A375 (cell line): ENCODE measurements around the gene DCTN2. TPM values are rescaled to one million over a fixed set of nuclear protein-coding genes. Genes with fewer than 3 reads are reported as not detected.

ENCODE experiments used
- small RNA-seq: library from RNA; depleted of rRNA; stranded (forward); fragments of <200 nt; gene quantifications from one replicate; pipeline ENCODE3, GENCODE V24; 2014
- total RNA-seq: library from RNA; depleted of rRNA; stranded (reverse); fragments of >200 nt; shearing (Covaris generic); gene quantifications from 2 replicates; pipeline ENCODE4 v1.2.3, GENCODE V29; 2014; rRNA removed

Gene DCTN2
- total RNA-seq = 75.2 and 76.3 TPM in 2 replicates

DNA sequence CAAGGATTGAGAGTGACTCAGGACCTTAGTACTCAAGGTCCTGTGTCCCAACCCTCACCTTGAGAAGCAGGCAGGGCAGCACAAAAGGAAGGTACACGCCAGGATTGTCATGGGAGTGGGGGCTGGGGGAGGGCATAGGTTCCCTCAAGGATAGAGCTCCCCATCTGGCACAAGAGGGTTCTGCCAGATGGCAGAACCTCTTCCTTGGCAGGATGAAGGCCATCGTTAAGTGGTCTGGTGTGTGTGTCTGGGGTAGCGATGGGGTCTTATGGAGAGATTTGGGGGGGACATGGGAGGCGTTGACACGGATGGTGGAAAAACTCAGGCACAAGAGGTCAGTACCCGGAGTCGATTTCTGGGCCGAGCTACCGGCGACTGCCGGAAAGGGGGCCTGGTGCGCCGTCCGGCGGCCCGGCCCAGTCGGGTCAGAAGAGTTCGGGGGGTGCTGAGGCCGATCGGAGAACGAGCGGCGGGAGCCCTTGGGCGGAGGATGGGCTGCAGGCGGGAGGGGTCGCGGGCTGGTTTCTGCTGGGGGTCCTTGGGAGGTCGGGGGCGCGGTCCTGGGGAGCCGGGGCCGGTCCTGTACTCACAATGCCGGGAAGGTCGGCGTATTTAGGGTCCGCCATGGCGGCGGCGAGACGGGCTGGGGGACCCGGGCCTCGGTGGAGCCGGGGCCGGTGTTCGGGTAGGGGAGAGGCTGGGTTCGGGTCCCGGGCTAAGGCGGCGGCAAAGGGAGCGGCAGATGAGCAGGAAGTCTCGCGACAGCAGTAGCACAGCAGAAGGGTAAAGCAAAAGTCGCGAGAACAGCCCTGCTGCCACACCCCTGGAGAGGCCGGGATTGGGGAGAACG is at the start of gene DCTN2:
TSS of gene DCTN2 (minus strand) at position 755 of the 850 bp plus-strand sequence. CDS start at position 626, 129 bp downstream.

DNA sequence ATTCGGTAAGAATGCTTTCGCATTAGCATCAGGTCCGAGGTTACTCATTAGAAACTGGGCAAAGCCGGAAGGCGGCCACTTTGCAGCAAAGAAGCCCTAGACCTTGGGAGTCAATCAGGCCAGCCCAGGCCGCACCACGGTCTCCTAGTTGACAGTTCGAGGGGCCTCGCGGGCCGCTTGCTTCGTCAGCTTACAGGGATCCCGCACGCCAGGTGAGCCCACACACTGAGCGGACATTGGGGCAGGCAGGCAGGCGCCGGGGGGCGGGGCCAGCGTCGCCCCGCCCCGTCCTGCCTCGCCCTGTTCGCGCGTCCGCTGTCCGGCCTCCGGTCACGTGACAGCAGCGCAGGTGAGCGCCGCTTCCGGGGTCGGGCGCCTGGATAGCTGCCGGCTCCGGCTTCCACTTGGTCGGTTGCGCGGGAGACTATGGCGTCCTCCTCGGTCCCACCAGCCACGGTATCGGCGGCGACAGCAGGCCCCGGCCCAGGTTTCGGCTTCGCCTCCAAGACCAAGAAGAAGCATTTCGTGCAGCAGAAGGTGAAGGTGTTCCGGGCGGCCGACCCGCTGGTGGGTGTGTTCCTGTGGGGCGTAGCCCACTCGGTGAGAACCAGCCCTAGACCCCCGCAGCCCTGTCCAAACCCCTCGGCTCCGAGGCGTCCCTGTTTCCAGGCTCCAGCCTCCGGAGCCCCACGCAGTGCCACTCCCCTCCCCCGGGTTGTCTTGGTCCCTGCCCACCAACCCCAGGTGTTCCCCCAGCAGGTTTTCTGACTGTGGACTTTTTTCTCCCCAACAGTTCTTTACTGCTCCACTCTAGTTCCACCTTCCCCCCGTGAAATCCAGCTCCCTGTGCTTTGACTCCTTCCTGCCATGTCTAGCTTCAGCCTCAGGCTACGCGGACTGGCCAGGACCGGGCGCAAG is 44.1 kb upstream of the DCTN2 start, which contains the start of gene PIP4K2C:
TSS of gene PIP4K2C (plus strand) at position 329 of the 918 bp plus-strand sequence. CDS start at position 427, 98 bp downstream.

DNA sequence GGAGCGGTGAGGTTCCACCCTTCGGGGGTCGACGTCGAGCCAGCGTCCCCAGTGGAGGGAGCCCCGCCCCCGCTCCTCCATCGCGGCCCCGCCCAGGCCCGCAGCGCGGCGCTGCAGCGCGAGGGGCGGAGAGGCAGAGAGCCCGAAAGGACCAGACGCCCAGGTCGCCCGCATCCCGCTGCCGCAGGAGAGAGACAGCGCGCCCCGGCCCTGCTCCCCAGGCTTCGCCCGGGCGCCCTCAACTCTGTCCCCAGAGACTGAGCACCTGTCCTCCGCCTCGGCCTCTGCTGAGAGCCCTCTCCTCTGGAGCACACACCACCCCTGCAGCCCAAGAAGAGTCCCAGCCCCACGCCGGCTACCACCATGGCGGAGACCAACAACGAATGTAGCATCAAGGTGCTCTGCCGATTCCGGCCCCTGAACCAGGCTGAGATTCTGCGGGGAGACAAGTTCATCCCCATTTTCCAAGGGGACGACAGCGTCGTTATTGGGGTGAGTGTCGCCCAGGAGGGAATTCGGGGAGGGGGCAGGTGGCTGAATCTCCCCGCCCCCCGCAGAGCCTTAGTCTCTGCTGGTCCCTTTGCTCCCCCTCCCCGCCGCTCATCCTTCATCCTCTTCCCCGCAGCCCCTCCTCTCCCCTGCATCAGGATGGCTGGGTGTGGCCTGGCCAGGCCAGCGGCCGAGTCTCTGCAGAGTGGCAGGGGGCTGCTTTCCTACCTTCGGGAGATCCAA is 3.1 kb upstream of the DCTN2 start, which contains the start of gene KIF5A:
TSS of gene KIF5A (plus strand) at position 136 of the 732 bp plus-strand sequence. CDS start at position 364, 228 bp downstream.

DNA sequence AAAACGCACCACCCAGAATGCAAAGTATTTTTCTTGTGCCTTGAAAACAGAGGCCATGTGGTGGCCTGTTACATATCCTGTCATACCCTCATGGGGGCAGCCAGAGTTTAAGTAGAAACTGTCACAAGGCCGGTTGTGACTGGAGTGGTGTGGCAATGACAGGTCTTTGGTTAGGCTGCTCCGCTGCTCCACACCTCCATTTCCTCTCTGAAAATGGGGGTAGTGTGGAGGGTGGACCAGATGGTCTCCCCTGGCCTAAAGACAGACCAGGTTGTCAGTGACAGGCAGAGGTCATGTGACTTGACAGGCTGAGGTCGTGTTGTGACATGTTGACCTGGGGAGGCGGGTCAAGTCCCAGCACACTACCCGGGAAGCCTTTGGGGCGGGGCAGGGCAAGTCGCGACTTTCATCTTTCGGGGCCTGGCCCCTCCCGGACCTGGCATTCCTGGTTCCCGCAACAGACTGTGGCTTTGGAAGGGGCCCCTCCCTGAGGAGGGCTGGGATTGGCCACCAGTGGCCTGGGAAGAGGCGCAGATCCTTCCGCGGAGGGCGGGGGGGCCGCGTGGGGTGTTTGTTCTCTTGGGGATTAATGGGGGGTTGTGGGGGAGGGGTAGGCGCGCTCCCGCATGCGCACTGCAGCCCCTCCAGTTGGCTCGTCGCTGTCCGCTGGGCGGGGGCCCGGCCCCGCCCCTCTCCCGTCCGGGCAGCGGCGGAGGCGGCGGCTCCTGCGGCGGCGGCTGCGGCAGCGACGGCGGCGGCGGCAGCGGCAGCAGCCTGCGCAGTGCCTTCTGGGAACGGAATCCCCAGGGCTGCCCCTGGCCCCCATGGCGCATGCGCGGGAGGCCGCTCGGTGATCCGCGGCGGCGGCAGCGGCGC is 24.7 kb downstream of the DCTN2 start, which contains the start of gene MBD6:
TSS of gene MBD6 (plus strand) at position 814 of the 876 bp plus-strand sequence. CDS start 1,480 bp downstream, outside the sequence.

DNA sequence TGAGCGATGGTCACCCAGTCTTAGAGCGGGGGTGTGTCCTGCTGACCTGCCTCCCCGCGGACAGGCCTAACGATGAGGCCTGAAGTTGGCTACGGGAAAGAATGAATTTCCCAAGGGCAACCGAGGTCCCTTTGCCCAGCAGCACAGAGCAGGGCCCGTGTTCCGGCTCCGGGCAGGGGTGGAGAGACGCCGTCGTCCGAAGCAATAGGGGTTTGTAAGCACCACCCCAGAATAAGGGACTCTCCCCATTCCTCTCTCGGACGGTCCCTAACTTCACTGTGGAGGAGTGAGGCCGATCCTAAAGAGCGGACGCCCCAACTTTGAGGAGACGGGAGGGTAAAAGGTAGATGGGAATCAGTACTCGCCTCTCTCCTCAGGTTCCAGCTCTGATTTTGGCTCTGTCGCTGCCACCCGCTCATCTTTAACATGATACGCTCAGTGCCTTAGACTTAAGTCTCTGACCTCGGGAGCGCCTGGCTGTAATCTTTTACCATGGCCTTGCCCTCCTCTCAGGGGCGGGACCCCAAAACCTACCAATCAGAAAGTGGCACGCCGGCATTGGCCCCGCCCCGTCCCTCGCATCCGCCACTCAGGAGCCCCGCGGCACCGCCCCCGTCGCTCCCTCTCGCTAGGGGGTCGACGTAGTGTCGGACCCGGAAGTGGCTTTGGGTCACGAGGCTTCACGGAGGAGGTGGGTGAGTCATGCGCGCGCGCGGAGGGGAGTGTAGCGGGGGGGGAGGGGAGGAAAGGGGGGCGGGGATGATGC is 26.8 kb downstream of the DCTN2 start, which contains the start of gene DDIT3:
TSS of gene DDIT3 (minus strand) at position 462 of the 766 bp plus-strand sequence. CDS start 3,108 bp downstream, outside the sequence.

DNA sequence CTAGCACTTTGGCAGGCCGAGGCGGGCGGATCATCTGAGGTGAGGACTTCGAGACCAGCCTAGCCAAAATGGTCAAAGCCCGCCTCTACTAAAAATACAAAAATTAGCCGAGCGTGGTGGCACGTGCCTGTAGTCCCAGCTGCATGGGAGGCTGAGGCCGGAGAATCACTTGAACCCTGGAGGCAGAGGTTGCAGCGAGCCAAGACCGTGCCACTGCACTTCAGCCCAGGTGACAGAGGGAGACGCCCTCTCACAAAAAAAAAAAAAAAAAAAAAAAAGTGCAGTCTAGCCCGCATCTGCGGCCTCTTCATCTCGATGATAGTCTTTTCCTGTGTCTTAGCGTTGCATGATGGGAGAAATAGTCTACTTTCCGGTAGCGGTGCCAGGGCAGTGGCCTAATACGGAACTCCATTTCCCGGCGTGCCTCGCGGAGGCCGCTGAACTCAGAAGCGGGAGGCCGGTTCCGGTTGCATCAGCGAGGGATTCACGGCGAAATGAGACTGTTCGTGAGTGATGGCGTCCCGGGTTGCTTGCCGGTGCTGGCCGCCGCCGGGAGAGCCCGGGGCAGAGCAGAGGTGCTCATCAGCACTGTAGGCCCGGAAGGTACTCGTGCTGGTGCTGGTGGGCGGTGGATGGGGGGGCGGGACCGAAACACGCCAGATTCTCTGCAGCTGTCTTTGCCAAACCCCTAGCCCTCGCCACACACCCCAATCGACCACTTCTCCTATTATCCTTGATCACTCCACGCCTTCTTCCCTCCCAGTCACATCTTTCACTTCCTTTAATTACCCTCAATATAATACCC is 59.2 kb downstream of the DCTN2 start, which contains the start of gene MARS1:
TSS of gene MARS1 (plus strand) at position 472 of the 805 bp plus-strand sequence. CDS start at position 495, 23 bp downstream.

Small RNA genes lying within 50 kb of the gene (small RNA-seq; reads per million reads assigned to genes)
- gene MIR616 = not detected

Other genes with a start within 250 kb of the DCTN2 start
- gene R3HDM2, start 116.1 kb downstream of the DCTN2 start, total RNA-seq = 23.2 and 30.1 TPM in 2 replicates
- gene INHBC, start 112.4 kb downstream of the DCTN2 start, total RNA-seq = not detected in 2 replicates
- gene INHBE, start 91.9 kb downstream of the DCTN2 start, total RNA-seq = 4.3 and 4.9 TPM in 2 replicates
- 0.30 and 0.90 TPM in 2 replicates for gene GLI1, start 87.4 kb downstream of the DCTN2 start, total RNA-seq
- gene ARHGAP9, start 67.3 kb downstream of the DCTN2 start, total RNA-seq = 2.2 and 6.4 TPM in 2 replicates
- gene MARS1, start 59.1 kb downstream of the DCTN2 start, total RNA-seq = 443 and 500 TPM in 2 replicates
- 58.1 and 66.1 TPM in 2 replicates for gene DDIT3, start 26.7 kb downstream of the DCTN2 start, total RNA-seq
- 13.7 and 25.7 TPM in 2 replicates for gene MBD6, start 24.4 kb downstream of the DCTN2 start, total RNA-seq
- 0.41 and 0.58 TPM in 2 replicates for gene KIF5A, start 2.9 kb upstream of the DCTN2 start, total RNA-seq
- gene PIP4K2C, start 44.0 kb upstream of the DCTN2 start, total RNA-seq = 23.7 and 30.1 TPM in 2 replicates
- 28.2 and 32.4 TPM in 2 replicates for gene DTX3, start 57.6 kb upstream of the DCTN2 start, total RNA-seq
- gene ARHGEF25, start 64.2 kb upstream of the DCTN2 start, total RNA-seq = 22.6 and 46.8 TPM in 2 replicates
- gene B4GALNT1, start 86.0 kb upstream of the DCTN2 start, total RNA-seq = 25.6 and 26.7 TPM in 2 replicates
- 135 and 140 TPM in 2 replicates for gene OS9, start 146.9 kb upstream of the DCTN2 start, total RNA-seq
- gene AGAP2, start 191.6 kb upstream of the DCTN2 start, total RNA-seq = 2.1 and 2.3 TPM in 2 replicates
- gene TSPAN31, start 197.8 kb upstream of the DCTN2 start, total RNA-seq = 36.1 and 40.0 TPM in 2 replicates
- gene CDK4, start 205.1 kb upstream of the DCTN2 start, total RNA-seq = 322 and 387 TPM in 2 replicates
- 10.2 and 11.7 TPM in 2 replicates for gene MARCHF9, start 207.9 kb upstream of the DCTN2 start, total RNA-seq
- 16.1 and 17.0 TPM in 2 replicates for gene CYP27B1, start 219.9 kb upstream of the DCTN2 start, total RNA-seq
- 24.6 and 27.6 TPM in 2 replicates for gene METTL1, start 224.9 kb upstream of the DCTN2 start, total RNA-seq
- gene EEF1AKMT3, start 225.4 kb upstream of the DCTN2 start, total RNA-seq = 3.0 and 3.3 TPM in 2 replicates
- 49.7 and 53.0 TPM in 2 replicates for gene TSFM, start 235.6 kb upstream of the DCTN2 start, total RNA-seq